Measurements from ENCODE around the gene AEBP1.

DNA sequence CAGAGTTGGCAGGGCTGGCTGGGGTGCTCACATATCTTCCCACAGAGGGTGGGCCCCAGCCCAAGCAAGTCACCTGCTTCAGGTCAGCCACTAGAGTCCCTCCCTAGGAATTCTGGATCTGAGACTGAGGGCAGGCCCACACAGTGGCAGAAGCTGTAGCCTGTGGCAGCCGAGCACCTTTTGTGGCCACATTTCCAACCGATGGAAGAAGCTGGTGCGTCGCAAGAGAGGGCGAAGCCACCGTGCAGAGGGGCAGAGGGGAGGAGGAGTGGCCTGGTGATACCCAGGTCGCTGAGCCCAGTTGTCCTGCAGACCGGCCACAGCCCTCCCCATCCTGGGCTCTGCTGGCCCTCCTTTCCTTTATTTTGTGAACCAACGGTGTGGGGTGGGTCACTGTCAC, 27.1 kb upstream of the AEBP1 start:
- no peak for TF ChIP-seq GATA2 (IDR thresholded peaks at IDR 0.05; ENCODE audit: low read depth, low read length)
- no peak for TF ChIP-seq GATA3 (IDR thresholded peaks at IDR 0.05; ENCODE audit: low read depth, low read length)

Data from SH-SY5Y (cell line).